HG02798 (cell line): Measurements from ENCODE around the gene ACVRL1.

Source experiments
- ATAC-seq: cut with Tn5 transposase; IDR thresholded peaks from one replicate; pipeline ENCODE4 v1.9.1; 2021; ENCODE audit warnings: mild to moderate bottlenecking; ENCODE audit not compliant: unreplicated experiment, poor library complexity

Gene ACVRL1

GRCh38 chr12:51954561-51955361, 47.5 kb downstream of the ACVRL1 start:
- no peak for ATAC-seq

GRCh38 chr12:51955702-51956101, 48.4 kb downstream of the ACVRL1 start:
- no peak for ATAC-seq

GRCh38 chr12:51958542-51958941, 51.2 kb downstream of the ACVRL1 start:
- ATAC-seq, result no peak

GRCh38 chr12:51959211-51959610, 51.9 kb downstream of the ACVRL1 start:
- no peak for ATAC-seq

- ATAC-seq, result no peak
Measured at GRCh38 chr12:51959921-51960320, 52.6 kb downstream of the ACVRL1 start.

GRCh38 chr12:51960488-51960887, 53.2 kb downstream of the ACVRL1 start:
- ATAC-seq, result no peak

- no peak for ATAC-seq
Measured at GRCh38 chr12:51960890-51961289, 53.6 kb downstream of the ACVRL1 start.

- no peak for ATAC-seq
Measured at GRCh38 chr12:51961834-51962233, 54.5 kb downstream of the ACVRL1 start.

GRCh38 chr12:51962737-51963136, 55.4 kb downstream of the ACVRL1 start:
- ATAC-seq, result no peak

GRCh38 chr12:51963477-51963876, 56.2 kb downstream of the ACVRL1 start:
- ATAC-seq, result no peak

- ATAC-seq, result no peak
Measured at GRCh38 chr12:51969643-51970042, 62.3 kb downstream of the ACVRL1 start.

- peak; percentile 87 for ATAC-seq
Measured at GRCh38 chr12:51970904-51971646, 63.8 kb downstream of the ACVRL1 start.

- ATAC-seq, result peak; percentile 34
Measured at GRCh38 chr12:51971679-51972421, 64.5 kb downstream of the ACVRL1 start.

GRCh38 chr12:51972422-51972812, 65.1 kb downstream of the ACVRL1 start:
- ATAC-seq, result no peak

- ATAC-seq, result no peak
Measured at GRCh38 chr12:51972849-51973273, 65.6 kb downstream of the ACVRL1 start.
